HCT116 (cell line): ENCODE data around the gene KCNMB2.

Experiments
- POLR2AphosphoS5 ChIP-seq: IDR thresholded peaks from 2 replicates; pipeline ENCODE4 v1.6.1; 2011; ENCODE audit warnings: mild to moderate bottlenecking, low read depth, low read length, moderate library complexity
- TF ChIP-seq, protein P1 (sequence below), 3 experiments: fragments of 200-600 bp in 1 of 3; sonication (generic) in 1 of 3; IDR thresholded peaks in 2 of 3; conservative IDR thresholded peaks in 1 of 3; 2 replicates each; pipeline ENCODE4 v1.5.1; 2012 to 2017; ENCODE audit warnings: low read depth in 2 of 3, low read length in 2 of 3, antibody characterized with exemption in 1 of 3, borderline replicate concordance in 1 of 3, control low read depth in 1 of 3, mild to moderate bottlenecking in 1 of 3, mixed read lengths in 1 of 3, mixed run types in 1 of 3, moderate library complexity in 1 of 3; ENCODE audit not compliant: insufficient read depth in 1 of 3

GRCh38 chr3:178525251-178525650 lies 11.0 kb upstream of the KCNMB2 start:
- TF ChIP-seq POLR2AphosphoS5, result no peak
- TF ChIP-seq, protein P1, sequence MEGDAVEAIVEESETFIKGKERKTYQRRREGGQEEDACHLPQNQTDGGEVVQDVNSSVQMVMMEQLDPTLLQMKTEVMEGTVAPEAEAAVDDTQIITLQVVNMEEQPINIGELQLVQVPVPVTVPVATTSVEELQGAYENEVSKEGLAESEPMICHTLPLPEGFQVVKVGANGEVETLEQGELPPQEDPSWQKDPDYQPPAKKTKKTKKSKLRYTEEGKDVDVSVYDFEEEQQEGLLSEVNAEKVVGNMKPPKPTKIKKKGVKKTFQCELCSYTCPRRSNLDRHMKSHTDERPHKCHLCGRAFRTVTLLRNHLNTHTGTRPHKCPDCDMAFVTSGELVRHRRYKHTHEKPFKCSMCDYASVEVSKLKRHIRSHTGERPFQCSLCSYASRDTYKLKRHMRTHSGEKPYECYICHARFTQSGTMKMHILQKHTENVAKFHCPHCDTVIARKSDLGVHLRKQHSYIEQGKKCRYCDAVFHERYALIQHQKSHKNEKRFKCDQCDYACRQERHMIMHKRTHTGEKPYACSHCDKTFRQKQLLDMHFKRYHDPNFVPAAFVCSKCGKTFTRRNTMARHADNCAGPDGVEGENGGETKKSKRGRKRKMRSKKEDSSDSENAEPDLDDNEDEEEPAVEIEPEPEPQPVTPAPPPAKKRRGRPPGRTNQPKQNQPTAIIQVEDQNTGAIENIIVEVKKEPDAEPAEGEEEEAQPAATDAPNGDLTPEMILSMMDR (IDR thresholded peaks at IDR 0.05 in 2 of 3, conservative IDR thresholded peaks at IDR 0.05 in 1 of 3; ENCODE audit: borderline replicate concordance in 1 of 3, insufficient read depth in 1 of 3, low read depth in 2 of 3, low read length in 2 of 3), result no peak
